ENCODE data around the gene TFAP2B.

DNA sequence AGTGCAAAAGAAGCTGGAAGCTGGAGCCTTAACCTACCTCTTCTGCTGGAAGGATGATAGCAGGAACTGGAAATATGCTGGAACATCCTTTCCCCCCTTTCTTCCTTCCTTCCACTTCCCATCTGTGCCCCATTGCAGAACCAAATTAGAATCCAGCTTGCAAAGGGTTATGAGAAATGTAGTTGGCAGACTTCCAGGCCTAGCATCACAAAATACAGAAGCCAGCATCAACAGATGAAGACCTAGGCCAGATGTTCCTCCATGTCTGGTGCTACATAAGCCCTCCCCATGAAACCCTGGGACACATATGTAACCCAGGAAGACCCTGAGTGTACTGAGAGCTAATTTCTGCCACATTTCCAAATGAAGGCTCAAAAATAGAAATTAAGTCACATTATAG lies 40.0 kb upstream of the TFAP2B start:
- TF ChIP-seq, protein P1, sequence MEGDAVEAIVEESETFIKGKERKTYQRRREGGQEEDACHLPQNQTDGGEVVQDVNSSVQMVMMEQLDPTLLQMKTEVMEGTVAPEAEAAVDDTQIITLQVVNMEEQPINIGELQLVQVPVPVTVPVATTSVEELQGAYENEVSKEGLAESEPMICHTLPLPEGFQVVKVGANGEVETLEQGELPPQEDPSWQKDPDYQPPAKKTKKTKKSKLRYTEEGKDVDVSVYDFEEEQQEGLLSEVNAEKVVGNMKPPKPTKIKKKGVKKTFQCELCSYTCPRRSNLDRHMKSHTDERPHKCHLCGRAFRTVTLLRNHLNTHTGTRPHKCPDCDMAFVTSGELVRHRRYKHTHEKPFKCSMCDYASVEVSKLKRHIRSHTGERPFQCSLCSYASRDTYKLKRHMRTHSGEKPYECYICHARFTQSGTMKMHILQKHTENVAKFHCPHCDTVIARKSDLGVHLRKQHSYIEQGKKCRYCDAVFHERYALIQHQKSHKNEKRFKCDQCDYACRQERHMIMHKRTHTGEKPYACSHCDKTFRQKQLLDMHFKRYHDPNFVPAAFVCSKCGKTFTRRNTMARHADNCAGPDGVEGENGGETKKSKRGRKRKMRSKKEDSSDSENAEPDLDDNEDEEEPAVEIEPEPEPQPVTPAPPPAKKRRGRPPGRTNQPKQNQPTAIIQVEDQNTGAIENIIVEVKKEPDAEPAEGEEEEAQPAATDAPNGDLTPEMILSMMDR (IDR thresholded peaks at IDR 0.05) = no peak
- TF ChIP-seq POLR2AphosphoS5 (IDR thresholded peaks at IDR 0.05; ENCODE audit: insufficient read depth in 1 of 2, low read depth in 1 of 2) (no peak), POLR2A (IDR thresholded peaks at IDR 0.05) (no peak)

Data from vagina (tissue), 2 donors.